GM21526 (cell line): ENCODE measurements around the gene CFAP20DC.
"Not testable (repeated sequence)": the region's sequence is repeated elsewhere in the genome, so short reads cannot be mapped to it uniquely, and the experiment has no call there.

Experiments used
- ATAC-seq: cut with Tn5 transposase; IDR thresholded peaks from one replicate; pipeline ENCODE4 v1.9.1; 2021; ENCODE audit warnings: moderate library complexity; ENCODE audit not compliant: unreplicated experiment, low FRiP score

Gene CFAP20DC

DNA sequence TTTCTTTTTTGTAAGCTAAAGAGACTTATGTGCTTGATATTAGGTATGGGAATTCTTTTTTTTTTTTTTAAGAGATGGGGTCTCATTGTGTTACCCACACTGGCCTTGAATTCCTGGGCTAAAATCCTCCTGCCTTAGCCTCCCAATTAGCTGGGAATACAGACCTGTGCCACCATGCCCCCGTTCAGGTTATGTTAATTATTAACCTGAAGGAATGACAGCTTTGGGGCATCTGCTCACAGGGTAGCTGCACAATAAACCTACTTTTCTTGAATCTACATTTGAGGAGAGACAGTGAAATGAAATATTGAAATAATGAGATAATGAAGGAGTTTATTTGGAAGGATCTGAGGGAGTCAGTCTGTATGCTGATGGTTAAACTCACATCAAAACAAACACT is 225.0 kb downstream of the CFAP20DC start:
- no peak for ATAC-seq

DNA sequence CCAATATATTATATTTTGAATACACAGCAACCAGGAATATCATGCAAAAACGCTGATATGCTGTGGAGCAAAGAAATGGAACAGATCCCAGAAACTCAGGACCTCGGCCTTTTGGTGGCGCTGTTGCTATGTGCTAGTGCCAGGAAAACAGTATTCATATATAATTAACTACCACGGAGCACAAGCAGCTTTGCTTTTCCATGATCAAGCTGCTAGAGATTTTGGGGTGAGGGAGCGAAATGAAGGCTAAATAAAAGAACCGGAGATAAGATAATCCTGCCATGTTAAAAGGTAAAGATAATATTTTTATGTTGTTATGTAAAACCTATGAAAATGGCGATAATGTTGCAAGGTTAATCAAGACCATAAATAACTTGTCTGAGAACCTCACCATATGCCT is 225.5 kb downstream of the CFAP20DC start:
- ATAC-seq: no peak

DNA sequence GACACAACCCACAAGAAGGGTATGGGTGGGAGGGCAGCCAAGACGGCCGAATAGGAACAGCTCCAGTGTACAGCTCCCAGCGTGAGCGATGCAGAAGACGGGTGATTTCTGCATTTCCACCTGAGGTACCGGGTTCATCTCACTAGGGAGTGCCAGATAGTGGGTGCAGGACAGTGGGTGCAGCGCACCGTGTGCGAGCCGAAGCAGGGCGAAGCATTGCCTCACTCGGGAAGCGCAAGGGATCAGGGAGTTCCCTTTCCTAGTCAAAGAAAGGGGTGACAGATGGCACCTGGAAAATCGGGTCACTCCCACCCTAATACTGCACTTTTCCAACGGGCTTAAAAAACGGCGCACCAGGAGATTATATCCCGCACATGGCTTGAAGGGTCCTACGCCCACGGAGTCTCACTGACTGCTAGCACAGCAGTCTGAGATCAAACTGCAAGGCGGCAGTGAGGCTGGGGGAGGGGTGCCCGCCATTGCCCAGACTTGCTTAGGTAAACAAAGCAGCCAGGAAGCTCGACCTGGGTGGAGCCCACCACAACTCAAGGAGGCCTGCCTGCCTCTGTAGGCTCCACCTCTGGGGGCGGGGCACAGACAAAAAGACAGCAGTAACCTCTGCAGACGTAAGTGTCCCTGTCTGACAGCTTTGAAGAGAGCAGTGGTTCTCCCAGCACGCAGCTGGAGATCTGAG is 243.1 kb downstream of the CFAP20DC start:
- not testable (repeated sequence) for ATAC-seq

DNA sequence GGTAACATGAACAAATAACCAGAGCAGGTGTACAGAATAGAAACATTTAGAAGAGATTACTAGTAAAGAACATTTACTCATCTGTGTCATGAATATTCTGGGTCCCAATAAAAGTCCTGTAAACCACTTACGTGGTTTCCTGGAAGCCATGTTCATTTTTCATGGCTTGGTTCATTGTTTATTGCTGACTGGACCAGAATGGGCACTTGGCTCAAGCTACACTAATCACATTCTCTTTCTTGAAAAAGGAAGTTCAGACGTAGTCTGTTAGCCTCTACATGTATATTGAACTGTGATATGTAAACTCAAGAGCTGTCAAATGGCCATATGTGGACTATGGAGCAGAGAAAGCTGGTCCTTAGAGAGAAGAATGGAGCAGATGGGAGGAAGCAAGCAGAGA is 244.9 kb downstream of the CFAP20DC start:
- ATAC-seq: no peak

DNA sequence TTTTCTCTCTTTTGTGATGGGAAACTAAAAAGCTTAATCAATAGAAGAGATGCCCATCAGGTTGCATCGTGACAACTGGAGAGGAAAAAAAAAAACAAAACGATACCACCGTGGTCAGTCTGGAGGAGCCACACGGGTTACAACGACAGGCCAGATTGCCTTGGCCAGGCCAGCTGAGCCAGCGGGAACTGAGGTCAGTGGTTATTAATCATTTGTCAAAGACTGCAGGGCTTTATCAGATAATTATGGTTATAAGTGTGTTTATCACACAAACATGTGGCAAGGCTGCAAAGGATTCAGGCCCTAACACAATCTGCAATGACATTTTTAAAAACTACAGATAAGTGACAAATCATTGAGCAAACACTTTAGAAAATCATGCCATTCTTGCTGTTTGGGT is 248.3 kb downstream of the CFAP20DC start:
- no peak for ATAC-seq

DNA sequence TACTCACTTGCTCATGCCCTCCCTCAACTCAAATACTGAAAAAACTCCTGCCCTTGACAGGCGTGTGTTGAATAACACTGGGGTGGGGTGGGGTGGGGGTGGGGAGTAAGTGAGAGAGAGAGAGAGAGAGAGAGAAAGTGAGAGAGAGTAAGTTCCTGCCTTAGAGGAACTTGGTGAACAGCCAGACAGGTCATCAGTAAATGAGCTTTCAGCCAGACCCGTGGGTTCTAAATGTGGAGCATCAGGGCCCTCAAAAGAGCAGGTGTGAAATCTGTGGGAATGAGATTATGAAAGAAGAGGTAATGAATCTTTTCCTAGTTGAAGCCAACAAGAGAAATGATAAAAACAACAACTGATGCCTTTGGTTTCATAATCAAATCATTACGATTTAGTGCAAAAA is 248.9 kb downstream of the CFAP20DC start:
- ATAC-seq: no peak

DNA sequence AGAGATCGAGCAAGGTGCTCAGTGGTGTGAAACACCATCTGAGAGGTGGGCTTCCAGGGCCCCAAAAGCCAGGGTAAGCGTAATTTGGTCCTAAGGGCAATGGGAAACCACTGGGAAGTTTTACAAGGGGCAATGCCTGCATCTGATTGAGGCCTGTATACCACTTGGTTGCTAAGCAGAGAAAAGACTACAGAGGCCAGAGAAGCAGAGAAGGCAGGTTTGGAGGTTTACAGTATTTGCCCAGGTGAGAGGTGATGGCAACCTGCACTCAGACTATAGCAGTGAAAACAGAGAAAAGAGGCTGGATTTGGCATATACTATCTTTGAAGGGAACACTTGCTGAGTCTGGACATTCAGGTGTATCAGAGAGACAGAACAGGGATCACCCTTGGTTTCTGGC is 249.8 kb downstream of the CFAP20DC start:
- ATAC-seq: no peak

DNA sequence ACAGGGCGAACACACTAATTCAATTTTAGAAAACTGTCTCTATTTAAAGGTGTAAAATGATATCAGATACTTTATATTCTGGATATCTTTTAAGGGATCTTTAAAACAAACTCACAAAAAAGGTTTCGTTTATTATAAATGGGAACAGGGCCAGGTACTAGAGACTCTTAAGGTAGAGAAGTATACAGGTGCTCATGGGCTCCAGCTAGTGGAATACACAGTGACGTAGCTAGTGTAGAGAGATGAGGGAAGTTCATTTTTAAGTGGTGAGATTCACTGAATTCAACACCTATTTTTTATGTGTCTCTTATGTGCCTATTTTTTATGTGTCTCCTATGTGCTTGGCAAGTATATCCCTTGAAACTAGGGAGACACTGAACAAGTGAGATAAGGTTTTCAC is 250.6 kb downstream of the CFAP20DC start:
- ATAC-seq: no peak

DNA sequence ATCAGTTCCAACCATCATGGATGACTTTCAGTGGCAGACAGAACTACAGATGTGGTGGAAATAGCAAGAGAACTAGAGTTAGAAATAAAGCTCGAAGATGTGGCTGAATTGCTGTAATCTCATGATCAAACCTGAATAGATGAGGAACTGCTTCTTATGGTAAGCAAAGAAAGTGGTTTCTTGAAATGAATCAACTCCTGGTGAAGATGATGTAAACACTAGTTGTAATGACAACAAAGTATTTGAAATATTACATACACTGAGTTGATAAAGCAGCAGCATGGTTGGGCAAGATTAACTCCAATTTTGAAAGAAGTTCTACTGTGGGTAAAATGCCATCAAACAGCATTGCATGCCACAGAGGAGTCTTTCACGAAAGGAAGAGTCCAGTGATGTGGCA is 251.5 kb downstream of the CFAP20DC start:
- no peak for ATAC-seq

DNA sequence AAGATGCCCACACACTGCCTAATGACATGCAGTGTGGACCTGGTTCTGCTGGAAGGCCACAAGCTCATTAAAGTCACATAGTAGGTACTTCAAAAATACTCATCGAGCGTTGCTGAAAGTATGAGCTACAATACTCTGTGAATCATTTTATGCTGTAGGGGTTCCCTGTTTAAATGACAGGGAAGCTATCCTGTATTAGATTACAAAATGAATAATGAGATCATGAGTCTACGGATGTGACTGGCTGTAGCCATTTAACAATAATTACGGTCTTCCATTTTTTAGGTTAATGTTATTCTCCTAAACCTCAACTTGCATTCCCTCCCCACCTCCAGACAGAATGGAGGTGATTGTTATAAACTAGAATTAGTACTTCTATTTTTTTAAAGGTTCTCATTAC is 255.1 kb downstream of the CFAP20DC start:
- no peak for ATAC-seq

DNA sequence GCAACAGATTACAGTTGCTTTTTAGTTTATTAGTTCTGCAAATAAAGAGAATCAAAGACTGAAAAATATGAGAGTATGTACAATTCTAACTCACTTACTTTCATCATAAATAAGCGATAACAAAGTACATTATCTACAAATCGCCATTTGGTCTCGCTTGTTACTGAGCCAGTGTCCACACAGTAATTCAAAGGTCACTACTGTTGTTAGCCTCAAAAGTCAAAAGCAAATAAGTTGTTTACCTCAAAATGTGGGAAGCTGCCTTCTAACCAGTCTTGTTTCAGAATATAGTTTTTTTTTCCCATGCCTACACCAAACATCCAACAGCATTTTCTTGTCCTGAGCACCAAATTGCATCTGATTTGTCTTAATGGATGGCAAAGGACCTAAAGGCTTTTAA is 255.9 kb downstream of the CFAP20DC start:
- ATAC-seq: no peak

DNA sequence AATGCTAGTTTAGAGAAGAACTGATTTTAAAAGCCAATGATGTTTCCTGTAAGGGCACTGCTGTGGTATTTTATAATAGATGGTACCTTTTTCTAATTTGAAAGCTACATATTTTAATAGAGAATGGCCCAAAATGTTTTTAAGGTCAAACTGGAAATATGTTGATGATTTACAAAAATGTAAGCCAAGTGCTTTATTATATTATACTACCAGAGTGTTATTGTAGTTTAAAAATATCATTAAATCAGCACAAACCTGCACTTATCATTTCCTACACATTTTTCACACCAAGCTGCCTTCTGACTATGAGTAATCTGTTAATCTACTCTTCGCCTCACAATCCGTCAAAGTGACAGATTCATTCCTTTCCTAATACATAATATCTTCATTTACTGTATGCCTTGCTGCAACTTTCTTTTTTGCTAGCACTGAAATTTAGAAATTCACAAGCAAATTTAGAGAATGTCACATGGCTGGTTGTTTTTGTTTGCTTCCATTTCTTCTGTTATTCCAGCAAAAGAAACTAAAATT is 256.8 kb downstream of the CFAP20DC start:
- no peak for ATAC-seq

DNA sequence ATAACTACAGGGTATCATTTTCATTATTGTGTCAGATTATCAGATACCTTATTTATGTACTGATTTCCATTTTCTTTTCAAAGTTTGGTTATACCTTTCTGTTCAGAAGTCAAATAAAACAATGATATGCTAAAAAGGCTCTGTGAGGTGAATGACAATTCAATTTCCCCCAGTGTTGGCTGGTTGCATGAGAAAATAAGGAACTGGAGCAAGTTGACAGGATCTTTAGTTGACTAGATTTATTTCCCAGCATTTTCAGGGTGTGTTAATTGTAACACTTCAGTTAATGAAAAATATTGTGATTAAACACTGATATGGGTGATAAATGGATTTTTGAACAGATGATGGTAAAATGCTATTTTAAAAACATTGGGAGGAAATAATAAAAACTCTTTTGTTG is 260.4 kb downstream of the CFAP20DC start:
- no peak for ATAC-seq

DNA sequence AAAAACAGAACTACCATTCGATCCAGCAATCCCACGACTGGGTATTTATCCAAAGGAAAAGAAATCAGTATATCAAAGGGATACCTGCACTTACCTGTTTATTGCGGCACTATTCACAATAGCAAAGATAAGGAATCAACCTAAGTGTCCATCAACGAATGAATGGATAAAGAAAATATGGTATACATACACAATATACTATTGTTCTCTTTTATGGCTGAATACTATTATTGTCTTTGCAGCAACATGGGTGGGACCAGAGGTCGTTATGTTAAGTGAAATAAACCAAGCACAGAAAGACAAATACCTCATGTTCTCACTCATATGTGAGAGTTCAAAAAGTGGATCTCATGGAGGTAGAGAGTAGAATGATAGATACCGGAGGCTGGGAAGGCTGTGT is 264.9 kb downstream of the CFAP20DC start:
- no peak for ATAC-seq

DNA sequence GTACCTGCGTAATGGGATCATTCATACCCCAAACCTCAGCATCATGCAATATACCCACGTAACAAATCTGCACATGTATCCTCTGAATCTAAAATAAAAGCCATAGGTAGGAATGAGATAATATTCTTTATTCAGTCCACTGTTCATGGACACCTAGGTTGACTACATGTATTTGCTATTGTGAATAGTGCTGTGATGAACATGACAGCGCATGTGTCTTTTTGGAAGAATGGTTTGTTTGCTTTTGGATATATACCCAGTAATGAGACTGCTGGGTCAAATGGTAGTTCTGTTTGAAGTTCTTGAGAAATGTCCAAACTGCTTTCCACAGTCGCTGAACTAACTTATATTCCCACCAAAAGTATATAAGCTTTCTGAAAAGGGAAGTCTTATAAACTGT is 265.4 kb downstream of the CFAP20DC start:
- ATAC-seq: no peak

DNA sequence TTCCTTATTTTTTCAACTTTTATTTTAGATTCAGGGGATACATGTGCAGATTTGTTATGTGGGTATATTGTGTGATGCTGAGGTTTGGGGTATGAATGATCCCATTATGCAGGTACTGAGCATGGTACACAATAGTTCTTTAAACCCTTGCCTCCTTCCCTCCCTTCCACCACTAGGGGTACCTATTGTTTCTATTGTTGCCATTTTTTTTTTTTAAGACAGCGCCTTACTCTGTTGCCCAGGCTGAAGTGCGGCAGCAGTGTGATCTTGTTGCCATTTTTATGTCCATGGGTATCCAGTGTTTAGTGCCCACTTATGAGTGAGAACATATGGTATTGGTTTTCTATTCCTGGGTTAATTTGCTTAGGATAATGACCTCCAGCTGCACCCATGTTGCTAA is 266.0 kb downstream of the CFAP20DC start:
- ATAC-seq: no peak

DNA sequence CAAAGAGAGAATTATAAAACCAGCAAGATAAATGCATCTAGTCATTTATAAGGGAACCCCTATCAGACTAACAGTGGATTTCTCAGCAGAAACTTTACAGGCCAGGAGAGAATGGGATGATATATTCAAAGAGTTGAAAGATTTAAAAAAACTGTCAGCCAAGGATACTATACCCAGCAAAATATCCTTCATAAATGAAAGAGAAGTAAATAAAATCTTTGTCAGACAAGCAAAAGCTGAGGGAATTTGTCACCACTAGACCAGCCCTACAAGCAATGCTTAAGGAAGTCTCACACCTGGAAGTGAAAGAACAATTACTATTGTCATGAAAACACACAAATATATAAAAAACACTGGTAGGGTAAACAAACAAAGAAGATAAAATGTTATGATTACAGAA is 269.9 kb downstream of the CFAP20DC start:
- no peak for ATAC-seq

DNA sequence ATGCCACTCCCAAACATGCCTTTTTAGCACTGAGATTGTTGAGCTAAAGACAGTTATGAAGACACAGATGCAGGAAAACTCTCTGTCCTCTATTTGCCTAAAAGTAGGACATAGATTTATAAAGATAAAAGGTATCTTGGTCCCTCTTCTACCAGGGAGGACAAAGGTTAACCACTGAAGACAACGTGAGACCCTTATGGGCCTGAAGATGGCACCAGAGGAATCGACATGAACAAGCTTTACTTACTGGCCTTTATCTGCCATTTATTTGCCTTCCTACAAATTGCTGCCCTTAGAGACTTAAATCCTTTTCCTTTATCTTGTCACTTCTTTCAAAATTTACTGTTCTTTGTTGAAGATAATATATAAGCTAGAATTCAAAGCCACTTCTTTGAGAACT is 273.6 kb downstream of the CFAP20DC start:
- ATAC-seq: no peak

DNA sequence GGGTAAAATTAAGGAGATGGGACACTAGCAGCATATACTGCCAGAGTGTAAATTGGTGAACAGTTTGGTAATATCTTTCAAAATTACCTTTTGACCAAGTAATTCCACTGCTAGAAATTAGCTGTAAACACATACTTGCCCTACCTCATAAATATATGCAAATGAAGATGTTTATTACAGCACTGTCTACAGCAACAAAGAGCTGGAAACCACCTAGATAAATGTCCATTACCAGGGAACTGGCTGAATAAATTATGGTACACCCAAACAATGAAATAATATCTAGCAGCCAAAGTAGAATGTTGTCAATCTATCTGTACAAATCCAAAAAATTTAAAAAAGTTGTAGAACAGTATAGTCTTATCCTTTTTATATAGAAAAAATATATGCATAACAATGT is 277.4 kb downstream of the CFAP20DC start:
- no peak for ATAC-seq

DNA sequence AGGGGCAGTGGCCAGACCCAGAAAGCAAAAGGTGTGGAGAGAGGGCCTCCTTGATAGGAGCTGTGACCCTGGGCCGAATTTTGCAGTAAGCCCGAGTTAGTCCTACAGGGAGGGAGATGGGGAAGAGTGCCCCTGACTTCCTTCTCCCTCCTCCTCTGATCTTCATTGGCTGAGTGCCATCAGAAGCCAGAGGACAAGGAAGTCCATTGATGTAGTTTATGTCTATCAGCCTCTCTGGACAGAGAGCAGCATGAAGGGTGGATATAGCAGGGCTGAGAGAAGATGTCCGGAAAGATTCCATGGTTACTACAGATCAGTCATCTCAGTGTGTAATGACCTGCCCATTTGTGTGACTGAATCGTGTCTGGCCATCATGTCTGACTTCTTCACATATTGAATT is 280.8 kb downstream of the CFAP20DC start:
- no peak for ATAC-seq

DNA sequence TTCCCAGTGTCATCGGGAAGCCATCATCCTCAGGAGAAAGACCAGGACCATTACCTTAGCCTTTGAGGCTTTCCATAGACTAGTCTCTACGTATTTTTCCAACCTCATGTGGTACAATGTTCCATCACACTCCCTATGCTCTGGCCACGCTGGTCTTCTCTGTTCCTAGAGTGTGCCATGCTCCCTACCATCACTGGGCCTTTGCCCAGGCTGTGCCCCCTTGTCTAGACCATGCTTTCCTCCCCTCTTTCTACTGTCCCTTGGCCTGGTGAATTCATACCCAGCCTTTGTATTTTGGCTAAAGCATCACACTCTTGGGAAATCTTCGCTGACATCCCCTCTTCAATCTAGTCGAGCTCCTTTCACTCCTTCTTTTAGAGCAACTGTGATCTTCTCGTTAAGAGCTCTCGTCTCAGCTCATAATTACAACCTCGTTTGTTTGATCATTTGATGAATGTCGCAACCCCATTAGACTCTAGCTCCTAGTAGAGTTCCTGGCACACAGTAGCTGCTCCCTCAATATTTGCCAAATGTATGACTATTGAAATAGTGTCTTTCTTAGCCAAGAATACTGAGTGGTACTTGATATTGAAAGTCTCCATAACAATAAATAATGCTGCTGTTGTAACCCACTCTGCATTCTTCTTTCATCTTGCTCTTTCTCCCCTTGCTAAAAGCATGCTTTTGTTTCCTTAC is 283.1 kb downstream of the CFAP20DC start:
- ATAC-seq: no peak

DNA sequence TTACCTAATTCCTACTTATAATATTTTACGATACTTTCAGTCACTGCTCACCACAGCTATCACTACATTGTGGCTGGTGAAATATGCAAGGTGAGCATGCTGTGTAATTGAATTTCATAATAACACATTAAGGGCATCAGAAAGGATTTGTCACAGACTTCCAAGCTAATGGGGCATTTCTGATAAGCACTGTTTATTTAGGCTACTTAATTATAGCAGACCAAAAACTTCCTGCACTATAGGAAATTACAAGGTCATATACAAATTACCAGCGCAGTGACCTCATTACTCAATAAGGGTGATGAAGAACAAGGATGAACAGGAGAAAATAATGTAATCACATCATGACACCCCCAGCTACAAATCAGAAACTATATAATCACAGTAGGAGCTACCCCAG is 294.7 kb downstream of the CFAP20DC start:
- no peak for ATAC-seq
